ENCODE data around the gene RNU11.
A peak's percentile ranks its signal among the peaks of the same experiment; 100 is the strongest.
"Not testable (repeated sequence)": the region's sequence is repeated elsewhere in the genome, so short reads cannot be mapped to it uniquely, and the experiment has no call there.

RNU11 gene

GRCh38 chr1:28656335-28656734, 7.9 kb downstream of the RNU11 start:
- no peak for DNase-seq (ENCODE audit: low read depth in 2 of 3, low spot score in 1 of 3)

GRCh38 chr1:28663871-28664470, 15.6 kb downstream of the RNU11 start:
- DNase-seq (ENCODE audit: low read depth in 2 of 3, low spot score in 1 of 3), result no peak

- DNase-seq (ENCODE audit: low read depth in 2 of 3, low spot score in 1 of 3), result no peak
These were observed 18.4 kb downstream of the RNU11 start for GRCh38 chr1:28666806-28667205.

GRCh38 chr1:28668191-28668955, 20.0 kb downstream of the RNU11 start, which contains the start of gene GMEB1:
Gene GMEB1 (plus strand): TSS chr1:28668784. CDS start chr1:28683613, 14,829 bp downstream.
- peak; percentile 67 to 85 (median 74) for DNase-seq (ENCODE audit: low read depth in 2 of 3, low spot score in 1 of 3)

GRCh38 chr1:28668956-28669723, 20.7 kb downstream of the RNU11 start:
- DNase-seq (ENCODE audit: low read depth in 2 of 3, low spot score in 1 of 3), result peak; percentile 21 to 40 (median 27)

GRCh38 chr1:28671254-28671780, 22.9 kb downstream of the RNU11 start:
- DNase-seq (ENCODE audit: low read depth in 2 of 3, low spot score in 1 of 3), result no peak

GRCh38 chr1:28672971-28673370, 24.6 kb downstream of the RNU11 start:
- DNase-seq (ENCODE audit: low read depth in 2 of 3, low spot score in 1 of 3), result not testable (repeated sequence)

GRCh38 chr1:28675924-28676257, 27.5 kb downstream of the RNU11 start:
- no peak for DNase-seq (ENCODE audit: low read depth in 2 of 3, low spot score in 1 of 3)

- DNase-seq (ENCODE audit: low read depth in 2 of 3, low spot score in 1 of 3), result no peak
These were observed 31.8 kb downstream of the RNU11 start for GRCh38 chr1:28680151-28680550.

GRCh38 chr1:28682840-28683239, 34.4 kb downstream of the RNU11 start:
- DNase-seq (ENCODE audit: low read depth in 2 of 3, low spot score in 1 of 3), result no peak

- no peak for DNase-seq (ENCODE audit: low read depth in 2 of 3, low spot score in 1 of 3)
These were observed 36.5 kb downstream of the RNU11 start for GRCh38 chr1:28684937-28685336.

- not testable (repeated sequence) for DNase-seq (ENCODE audit: low read depth in 2 of 3, low spot score in 1 of 3)
These were observed 43.2 kb downstream of the RNU11 start for GRCh38 chr1:28691627-28692026.

All from stimulated activated CD4-positive, alpha-beta T cell treated with anti-CD3 and anti-CD28 coated beads, Interleukin-12 subunit alpha, Interleukin-12 subunit beta, amount 100 ng/mL, for 48 hours (primary cell).